ENCODE data around the gene SH3YL1. TPM values are rescaled to one million over a fixed set of nuclear protein-coding genes. Genes with fewer than 3 reads are reported as not detected.

Gene SH3YL1
- polyA plus RNA-seq, 2 of the 4 experiments (the other 2 are of a cell fraction), result 12.8 to 23.9 TPM

DNA sequence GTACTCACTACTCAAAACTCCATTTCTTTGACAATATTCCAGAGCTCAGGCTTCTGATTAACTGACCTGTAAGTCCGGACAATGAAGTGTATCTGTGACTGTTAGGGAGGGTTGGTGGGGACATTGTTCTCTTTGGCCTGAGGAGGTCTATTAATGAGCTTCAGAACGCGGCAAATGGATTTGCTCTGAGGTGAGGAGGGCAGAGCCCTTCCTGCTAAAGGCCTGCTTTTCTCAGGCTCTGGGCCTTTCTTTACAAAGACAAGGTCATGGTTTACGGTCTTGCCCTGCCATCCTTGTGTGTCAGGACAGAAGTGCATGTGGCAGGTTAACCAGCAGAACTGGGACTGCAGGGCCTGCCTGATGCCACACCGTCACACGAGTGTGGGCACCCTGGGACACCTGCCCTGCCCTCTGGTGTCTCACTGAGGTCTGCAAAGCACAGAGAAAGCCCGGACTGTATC is 16.8 kb upstream of the SH3YL1 start:
- H3K9me3 ChIP-seq, result no peaks in the 10 kb centered on the region
- no peak for DNase-seq (ENCODE audit: low read depth in 1 of 2, low spot score in 1 of 2)
- H3K4me2 ChIP-seq, result no peak overlapping the region
- no peak overlapping the region for H3K4me3 ChIP-seq
- no peak overlapping the region for H3K27ac ChIP-seq
- no peak for ATAC-seq
- 79% methylated on average over 7 of the region's 7 CpGs for WGBS (ENCODE audit: missing lambda C conversion rate)
- no peak for FAIRE-seq
- TF ChIP-seq EP300 (IDR thresholded peaks at IDR 0.05) (no peak), PBX3 (IDR thresholded peaks at IDR 0.05) (no peak), EHF (CRISPR knock-in tag; IDR thresholded peaks at IDR 0.05) (no peak), POLR2A (IDR thresholded peaks at IDR 0.05; ENCODE audit: low read length) (no peak), NR3C1 (IDR thresholded peaks at IDR 0.05) (no peak)
- peaks cover 4% of the 10 kb centered on the region; the same call in 1 of the 3 replicates for H3K4me1 ChIP-seq
- POLR2A ChIA-PET, result no interaction called here
- CTCF ChIA-PET, result interaction anchor here (1.0 to 2.9 kb wide), 2 partner anchors 9 to 30 kb away, joined by 3 to 11 read pairs; no protein-coding TSS in a partner anchor

DNA sequence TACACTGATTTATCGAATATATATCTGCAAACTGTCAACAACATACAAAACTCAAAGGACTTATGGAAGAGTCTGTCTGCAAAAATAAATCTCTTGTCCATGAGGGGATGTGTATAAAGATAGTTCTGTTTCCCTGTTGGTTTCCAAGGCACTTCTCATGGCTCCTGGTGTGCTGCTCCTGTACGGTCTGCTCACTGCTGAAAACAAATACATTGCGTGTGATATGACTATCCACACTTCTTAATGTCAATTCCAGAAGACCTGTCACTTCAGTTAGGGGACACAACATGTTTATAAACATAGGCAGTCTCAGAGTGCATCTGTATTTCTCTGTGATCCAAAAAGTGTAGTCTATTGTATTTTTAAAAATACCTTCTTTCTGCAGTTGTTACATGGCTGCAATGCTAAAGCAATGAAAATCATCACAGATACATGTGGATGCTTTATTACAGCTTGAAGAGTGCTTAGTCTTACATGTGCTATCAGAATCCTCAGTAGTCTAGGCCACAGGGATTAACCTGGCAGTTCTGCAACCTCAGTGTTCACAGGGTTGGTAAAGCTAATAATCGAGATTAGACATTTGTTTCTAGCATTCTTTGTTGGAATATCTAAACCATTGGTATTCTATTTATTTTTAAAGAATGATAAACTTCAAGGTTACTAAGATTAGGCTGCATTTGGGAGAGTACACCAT is 16.3 kb upstream of the SH3YL1 start:
- 67% methylated on average over 4 of the region's 4 CpGs for WGBS (ENCODE audit: missing lambda C conversion rate)
- Histone ChIP-seq H3K4me2 (no peak overlapping the region), H3K4me1 (peaks cover 4% of the 10 kb centered on the region; the same call in 1 of the 3 replicates), H3K9me3 (no peaks in the 10 kb centered on the region), H3K27ac (no peak overlapping the region), H3K4me3 (no peak overlapping the region)
- ATAC-seq, result no peak
- DNase-seq (ENCODE audit: low read depth in 1 of 2, low spot score in 1 of 2), result no peak
- ChIA-PET CTCF (interaction anchor here (2.9 kb wide), 1 partner anchor 10 kb away, joined by 11 read pairs; no protein-coding TSS in a partner anchor), POLR2A (no interaction called here)
- no peak for TF ChIP-seq SMC3 (IDR thresholded peaks at IDR 0.05)
- TF ChIP-seq, protein P1, sequence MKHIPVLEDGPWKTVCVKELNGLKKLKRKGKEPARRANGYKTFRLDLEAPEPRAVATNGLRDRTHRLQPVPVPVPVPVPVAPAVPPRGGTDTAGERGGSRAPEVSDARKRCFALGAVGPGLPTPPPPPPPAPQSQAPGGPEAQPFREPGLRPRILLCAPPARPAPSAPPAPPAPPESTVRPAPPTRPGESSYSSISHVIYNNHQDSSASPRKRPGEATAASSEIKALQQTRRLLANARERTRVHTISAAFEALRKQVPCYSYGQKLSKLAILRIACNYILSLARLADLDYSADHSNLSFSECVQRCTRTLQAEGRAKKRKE (CRISPR knock-in tag; IDR thresholded peaks at IDR 0.05; ENCODE audit: low read depth), result no peak
- no peak for TF ChIP-seq RFX5 (IDR thresholded peaks at IDR 0.05)
- no peak for TF ChIP-seq ESRRA (IDR thresholded peaks at IDR 0.05; ENCODE audit: borderline replicate concordance, low read length)
- TF ChIP-seq, protein P2, sequence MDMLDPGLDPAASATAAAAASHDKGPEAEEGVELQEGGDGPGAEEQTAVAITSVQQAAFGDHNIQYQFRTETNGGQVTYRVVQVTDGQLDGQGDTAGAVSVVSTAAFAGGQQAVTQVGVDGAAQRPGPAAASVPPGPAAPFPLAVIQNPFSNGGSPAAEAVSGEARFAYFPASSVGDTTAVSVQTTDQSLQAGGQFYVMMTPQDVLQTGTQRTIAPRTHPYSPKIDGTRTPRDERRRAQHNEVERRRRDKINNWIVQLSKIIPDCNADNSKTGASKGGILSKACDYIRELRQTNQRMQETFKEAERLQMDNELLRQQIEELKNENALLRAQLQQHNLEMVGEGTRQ (IDR thresholded peaks at IDR 0.05), result no peak
- TF ChIP-seq JUN (IDR thresholded peaks at IDR 0.05), result no peak
- no peak for TF ChIP-seq MAX (IDR thresholded peaks at IDR 0.05)
- no peak for FAIRE-seq

DNA sequence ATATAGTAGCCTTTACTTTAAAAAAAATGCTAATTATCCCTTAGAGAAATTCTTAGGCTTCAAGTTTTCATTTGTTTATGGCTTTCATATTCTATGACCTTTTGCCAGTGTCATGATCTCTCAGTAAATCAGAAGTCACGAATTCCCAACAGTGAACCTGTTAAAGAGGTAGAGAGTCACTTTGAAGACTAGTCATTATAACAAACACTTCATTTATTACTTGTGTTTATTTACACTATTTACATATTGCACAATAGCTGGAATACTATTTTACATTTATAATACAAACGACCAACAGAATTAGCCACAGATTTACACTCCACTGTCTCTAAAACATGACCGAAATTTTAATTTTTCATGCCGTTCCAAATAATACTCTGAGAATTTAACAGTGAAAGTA is 15.5 kb upstream of the SH3YL1 start:
- no peak for TF ChIP-seq NR3C1 (IDR thresholded peaks at IDR 0.05)
- TF ChIP-seq RAD21 (conservative IDR thresholded peaks at IDR 0.05 in 1 of 2, IDR thresholded peaks at IDR 0.05 in 1 of 2), result no peak
- no peak for TF ChIP-seq JUNB (IDR thresholded peaks at IDR 0.05)
- no peak for TF ChIP-seq HDAC2 (IDR thresholded peaks at IDR 0.05)
- no peak for TF ChIP-seq CHD4 (IDR thresholded peaks at IDR 0.05; ENCODE audit: borderline replicate concordance)
- no peak for TF ChIP-seq SMC3 (IDR thresholded peaks at IDR 0.05)
- TF ChIP-seq RARB (CRISPR knock-in tag; IDR thresholded peaks at IDR 0.05), result no peak
- TF ChIP-seq MAFK (IDR thresholded peaks at IDR 0.05; ENCODE audit: partially characterized antibody), result no peak
- TF ChIP-seq MAZ (IDR thresholded peaks at IDR 0.05; ENCODE audit: borderline replicate concordance, low read depth, low read length), result no peak
- TF ChIP-seq FOSL2 (IDR thresholded peaks at IDR 0.05), result no peak
- no peak for TF ChIP-seq FOSL2 (CRISPR knock-in tag; IDR thresholded peaks at IDR 0.05)
- no peak for TF ChIP-seq HEYL (CRISPR knock-in tag; IDR thresholded peaks at IDR 0.05)
- no peak for ATAC-seq
- POLR2A ChIA-PET, result no interaction called here
- 77% methylated on average over 4 of the region's 4 CpGs for WGBS (ENCODE audit: missing lambda C conversion rate)
- Histone ChIP-seq H3K4me1 (peaks cover 4% of the 10 kb centered on the region; the same call in 1 of the 3 replicates), H3K4me3 (no peak overlapping the region), H3K27ac (no peak overlapping the region), H3K4me2 (no peak overlapping the region), H3K9me3 (no peaks in the 10 kb centered on the region)
- no peak for FAIRE-seq
- no peak for DNase-seq (ENCODE audit: low read depth in 1 of 2, low spot score in 1 of 2)
- CTCF ChIA-PET, result interaction anchor here (2.9 kb wide), 1 partner anchor 11 kb away, joined by 11 read pairs; no protein-coding TSS in a partner anchor
